Thoracic aorta (tissue), 2 donors: ENCODE data around the gene AKNA. TPM values are rescaled to one million over a fixed set of nuclear protein-coding genes. Genes with fewer than 3 reads are reported as not detected.

ENCODE experiments used
- ATAC-seq: fragments of 150-250 bp; one replicate; pipeline ENCODE4 v1.8.0; 2017; ENCODE audit warnings: low read depth; ENCODE audit not compliant: insufficient number of reproducible peaks, low FRiP score
- DNase-seq: peaks from one replicate; pipeline ENCODE4 v3.0.0-alpha.2; 2020; ENCODE audit warnings: low spot score
- H3K27ac ChIP-seq, 2 donors: fragments of 200-600 bp; sonication (generic); 1 replicate in 1 of 2; 2 replicates in 1 of 2; pipeline ENCODE4 v1.5.1; 2016; ENCODE audit warnings: mild to moderate bottlenecking in 2 of 2, moderate library complexity in 2 of 2
- H3K27me3 ChIP-seq: fragments of 200-600 bp; sonication (generic); replicated peaks from 2 replicates; pipeline ENCODE4 v1.6.0; 2016; ENCODE audit warnings: mild to moderate bottlenecking; ENCODE audit not compliant: insufficient read depth
- H3K36me3 ChIP-seq: fragments of 200-600 bp; sonication (generic); one replicate; pipeline ENCODE4 v1.5.1; 2016
- H3K4me1 ChIP-seq, 2 donors: fragments of 200-600 bp; sonication (generic); 1 replicate in 1 of 2; 2 replicates in 1 of 2; pipeline versions ENCODE4 v1.5.1 to v1.6.0; 2016; ENCODE audit warnings: low read depth in 2 of 2, mild to moderate bottlenecking in 1 of 2; ENCODE audit not compliant: control insufficient read depth in 1 of 2
- H3K4me3 ChIP-seq: fragments of 200-600 bp; sonication (generic); 2 replicates; pipeline ENCODE4 v1.5.1; 2016; ENCODE audit warnings: mild to moderate bottlenecking
- H3K9me3 ChIP-seq: fragments of 200-600 bp; sonication (generic); 2 replicates; pipeline ENCODE4 v1.5.1; 2016
- total RNA-seq, 2 donors: library from RNA; depleted of rRNA; stranded (reverse); fragments of >200 nt; gene quantifications; one replicate each; pipeline versions ENCODE4 v1.1.0 to v1.2.3, GENCODE V29; 2016
- TF ChIP-seq, protein P1 (sequence below): fragments of 200-600 bp; sonication (generic); IDR thresholded peaks from one replicate; pipeline ENCODE4 v1.5.1; 2019; ENCODE audit warnings: antibody characterized with exemption

AKNA gene
- total RNA-seq, 2 donors from 2014 or later = 34.8 to 68.5 TPM

DNA sequence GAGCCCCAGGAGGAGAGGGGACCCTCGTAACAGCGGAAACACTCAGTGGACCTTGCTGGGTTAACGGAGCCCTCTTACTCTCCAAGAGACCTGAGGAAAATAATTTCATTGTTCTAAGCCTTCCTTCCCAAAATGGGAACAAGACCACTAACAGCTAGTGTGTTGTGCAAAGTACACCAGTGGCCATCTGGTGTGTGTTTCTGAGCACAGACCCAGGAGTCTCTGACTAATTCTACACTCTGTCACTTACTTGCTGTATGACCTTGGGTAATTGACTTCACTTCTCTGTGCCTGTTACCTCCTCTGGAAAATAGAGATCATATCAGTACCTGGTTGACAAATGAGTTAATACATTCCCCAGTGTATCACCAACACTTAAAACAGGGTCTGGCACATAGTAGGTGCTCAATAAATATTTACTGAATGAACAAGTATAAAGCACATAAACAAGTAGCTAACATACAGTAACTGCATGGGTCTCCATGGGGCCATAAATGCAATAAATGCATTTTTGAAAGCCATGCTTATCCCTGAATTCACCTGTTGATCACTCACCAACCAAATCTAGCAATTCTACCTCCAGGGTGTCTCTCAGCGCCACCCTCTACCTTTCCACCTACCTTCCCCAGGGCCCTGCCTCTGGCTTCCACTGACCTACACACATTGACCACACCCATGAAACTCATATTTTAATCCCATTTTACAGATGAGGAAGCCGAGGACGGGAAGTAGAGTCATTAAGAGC lies 44.7 kb upstream of the AKNA start:
- no peaks in the 10 kb centered on the region for H3K27me3 ChIP-seq
- H3K36me3 ChIP-seq = no peaks in the 10 kb centered on the region
- H3K27ac ChIP-seq = no peak overlapping the region
- ATAC-seq (no peak), DNase-seq (no peak)
- H3K4me3 ChIP-seq = no peak overlapping the region
- H3K9me3 ChIP-seq = no peaks in the 10 kb centered on the region
- TF ChIP-seq, protein P1, sequence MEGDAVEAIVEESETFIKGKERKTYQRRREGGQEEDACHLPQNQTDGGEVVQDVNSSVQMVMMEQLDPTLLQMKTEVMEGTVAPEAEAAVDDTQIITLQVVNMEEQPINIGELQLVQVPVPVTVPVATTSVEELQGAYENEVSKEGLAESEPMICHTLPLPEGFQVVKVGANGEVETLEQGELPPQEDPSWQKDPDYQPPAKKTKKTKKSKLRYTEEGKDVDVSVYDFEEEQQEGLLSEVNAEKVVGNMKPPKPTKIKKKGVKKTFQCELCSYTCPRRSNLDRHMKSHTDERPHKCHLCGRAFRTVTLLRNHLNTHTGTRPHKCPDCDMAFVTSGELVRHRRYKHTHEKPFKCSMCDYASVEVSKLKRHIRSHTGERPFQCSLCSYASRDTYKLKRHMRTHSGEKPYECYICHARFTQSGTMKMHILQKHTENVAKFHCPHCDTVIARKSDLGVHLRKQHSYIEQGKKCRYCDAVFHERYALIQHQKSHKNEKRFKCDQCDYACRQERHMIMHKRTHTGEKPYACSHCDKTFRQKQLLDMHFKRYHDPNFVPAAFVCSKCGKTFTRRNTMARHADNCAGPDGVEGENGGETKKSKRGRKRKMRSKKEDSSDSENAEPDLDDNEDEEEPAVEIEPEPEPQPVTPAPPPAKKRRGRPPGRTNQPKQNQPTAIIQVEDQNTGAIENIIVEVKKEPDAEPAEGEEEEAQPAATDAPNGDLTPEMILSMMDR = no peak
- H3K4me1 ChIP-seq = no peaks in the 10 kb centered on the region

DNA sequence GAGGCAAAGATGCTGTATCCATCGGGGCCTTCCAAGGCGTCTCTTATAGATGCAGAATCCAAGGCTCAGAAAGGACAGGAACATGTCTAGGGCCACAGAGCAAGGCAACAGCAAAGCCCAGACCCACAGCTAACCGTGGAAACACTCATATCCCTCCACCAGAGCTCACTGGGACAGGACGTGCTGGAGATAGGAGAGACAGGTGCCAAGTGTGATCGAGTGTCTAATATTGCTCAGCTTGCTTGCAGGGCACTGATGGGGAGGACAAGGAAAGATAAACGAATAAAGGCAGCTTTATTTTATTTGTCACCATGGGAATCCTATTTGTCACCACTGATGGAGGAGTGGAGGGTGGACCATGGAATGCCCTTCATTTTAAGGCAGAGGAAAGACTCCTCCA lies 44.0 kb upstream of the AKNA start:
- ATAC-seq = no peak
- Histone ChIP-seq H3K27ac (no peak overlapping the region), H3K27me3 (no peaks in the 10 kb centered on the region), H3K4me1 (no peaks in the 10 kb centered on the region), H3K4me3 (no peak overlapping the region), H3K36me3 (no peaks in the 10 kb centered on the region), H3K9me3 (no peaks in the 10 kb centered on the region)
- DNase-seq = no peak
- TF ChIP-seq, protein P1 = no peak

DNA sequence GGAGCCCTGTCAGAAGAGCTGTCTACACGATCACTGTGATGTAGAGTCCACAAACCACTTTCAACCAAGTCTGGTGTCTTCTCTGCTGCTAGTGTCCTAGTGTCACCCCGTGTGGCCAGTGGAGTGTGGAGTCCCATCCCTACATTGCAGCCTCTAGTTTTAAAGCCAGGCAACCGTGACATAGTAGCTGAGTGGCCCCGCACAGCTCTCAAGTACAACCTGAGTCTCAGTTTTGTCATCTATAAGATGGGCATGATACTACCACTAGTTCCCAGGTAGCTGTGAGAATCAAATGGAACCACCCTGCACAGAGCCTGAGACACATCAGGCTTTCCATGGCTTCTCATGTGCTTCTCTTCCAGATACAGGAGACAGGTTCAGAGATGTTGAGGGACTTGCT lies 43.2 kb upstream of the AKNA start:
- Histone ChIP-seq H3K9me3 (no peaks in the 10 kb centered on the region), H3K4me3 (no peak overlapping the region), H3K36me3 (no peaks in the 10 kb centered on the region), H3K4me1 (no peaks in the 10 kb centered on the region), H3K27me3 (no peaks in the 10 kb centered on the region), H3K27ac (no peak overlapping the region)
- ATAC-seq (no peak), DNase-seq (no peak)
- TF ChIP-seq, protein P1 = no peak

DNA sequence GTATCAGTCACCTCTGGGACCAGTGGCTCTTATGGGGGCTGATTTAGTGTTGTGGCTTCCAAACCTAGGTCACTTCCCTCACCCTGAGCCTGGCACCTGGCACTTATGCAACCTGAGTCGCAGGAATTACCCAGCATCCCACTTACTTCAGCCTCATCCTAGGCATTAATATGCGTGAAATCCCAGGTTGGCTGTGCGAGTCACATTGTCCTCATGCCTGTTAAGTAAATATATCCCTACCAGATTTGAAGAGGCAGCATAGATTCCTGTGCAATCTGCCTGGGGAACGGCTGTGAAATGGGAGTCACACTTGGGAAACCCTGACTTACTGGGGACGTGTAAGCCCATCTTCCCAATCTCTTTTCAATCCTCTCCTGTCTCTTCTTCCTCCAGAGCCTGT lies 42.7 kb upstream of the AKNA start:
- Histone ChIP-seq H3K9me3 (no peaks in the 10 kb centered on the region), H3K27me3 (no peaks in the 10 kb centered on the region), H3K4me3 (no peak overlapping the region), H3K27ac (no peak overlapping the region), H3K4me1 (no peaks in the 10 kb centered on the region), H3K36me3 (no peaks in the 10 kb centered on the region)
- TF ChIP-seq, protein P1 = no peak
- no peak for ATAC-seq
- DNase-seq = no peak

DNA sequence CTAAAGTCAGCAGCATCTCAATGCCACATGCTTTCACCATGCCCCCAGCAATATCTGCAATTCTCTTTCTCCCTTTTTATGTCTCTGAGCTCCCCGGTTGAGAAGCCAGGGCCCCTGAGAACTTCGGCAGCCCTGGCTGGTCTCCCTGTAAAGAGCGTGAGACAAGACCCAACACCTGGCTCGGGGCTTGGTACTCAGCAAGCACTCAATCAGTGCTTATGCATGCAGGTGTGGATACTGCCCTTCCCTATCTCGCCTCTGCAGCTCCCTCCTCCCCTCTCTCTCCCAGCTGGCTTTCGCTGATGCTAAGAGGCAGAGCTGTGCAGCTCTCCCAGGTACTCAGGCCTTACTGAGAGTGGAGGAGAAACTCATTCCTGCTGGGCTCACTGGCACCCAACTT lies 41.7 kb upstream of the AKNA start:
- no peaks in the 10 kb centered on the region for H3K9me3 ChIP-seq
- no peaks in the 10 kb centered on the region for H3K4me1 ChIP-seq
- H3K27me3 ChIP-seq = no peaks in the 10 kb centered on the region
- ATAC-seq (no peak), DNase-seq (no peak)
- H3K36me3 ChIP-seq = no peaks in the 10 kb centered on the region
- H3K27ac ChIP-seq = no peak overlapping the region
- TF ChIP-seq, protein P1 = no peak
- H3K4me3 ChIP-seq = no peak overlapping the region
